Ishikawa (cell line): ENCODE data around the gene SAMD5.

Source experiments
- CEBPB ChIP-seq: IDR thresholded peaks from 2 replicates; pipeline ENCODE4 v1.6.1; 2012
- CREB1 ChIP-seq: IDR thresholded peaks from 2 replicates; pipeline ENCODE4 v1.6.1; 2012; ENCODE audit warnings: low read depth
- EGR1 ChIP-seq: IDR thresholded peaks from 2 replicates; pipeline ENCODE4 v1.6.1; 2012
- EP300 ChIP-seq: IDR thresholded peaks from 2 replicates; pipeline ENCODE4 v1.6.1; 2012; ENCODE audit warnings: borderline replicate concordance
- FOXM1 ChIP-seq: IDR thresholded peaks from 2 replicates; pipeline ENCODE4 v1.6.1; 2012; ENCODE audit warnings: low read depth, borderline replicate concordance
- MAX ChIP-seq: IDR thresholded peaks from 2 replicates; pipeline ENCODE4 v1.6.1; 2012
- NFIC ChIP-seq: IDR thresholded peaks from 2 replicates; pipeline ENCODE4 v1.6.1; 2012
- RAD21 ChIP-seq: IDR thresholded peaks from 2 replicates; pipeline ENCODE4 v1.6.1; 2012; ENCODE audit warnings: low read depth
- REST ChIP-seq: IDR thresholded peaks from 2 replicates; pipeline ENCODE4 v1.6.1; 2012; ENCODE audit warnings: low read depth, mild to moderate bottlenecking
- TAF1 ChIP-seq: IDR thresholded peaks from 2 replicates; pipeline ENCODE4 v1.6.1; 2012; ENCODE audit warnings: low read depth, mild to moderate bottlenecking
- TCF12 ChIP-seq: IDR thresholded peaks from 2 replicates; pipeline ENCODE4 v1.6.1; 2012; ENCODE audit warnings: low read depth
- TEAD4 ChIP-seq: IDR thresholded peaks from 2 replicates; pipeline ENCODE4 v1.6.1; 2012
- USF1 ChIP-seq: IDR thresholded peaks from 2 replicates; pipeline ENCODE4 v1.6.1; 2012
- YY1 ChIP-seq: IDR thresholded peaks from 2 replicates; pipeline ENCODE4 v1.6.1; 2012; ENCODE audit warnings: low read depth
- ZBTB7A ChIP-seq: IDR thresholded peaks from 2 replicates; pipeline ENCODE4 v1.6.1; 2012; ENCODE audit warnings: low read depth

The SAMD5 gene

GRCh38 chr6:147595961-147596360 lies 87.5 kb downstream of the SAMD5 start:
- TF ChIP-seq EGR1: no peak
- no peak for TF ChIP-seq FOXM1
- TF ChIP-seq RAD21: no peak
- no peak for TF ChIP-seq TEAD4
- no peak for TF ChIP-seq NFIC
- no peak for TF ChIP-seq REST
- TF ChIP-seq TCF12: no peak
- TF ChIP-seq CREB1: no peak
- TF ChIP-seq EP300: no peak
- no peak for TF ChIP-seq ZBTB7A
- no peak for TF ChIP-seq TAF1
- TF ChIP-seq MAX: no peak
- no peak for TF ChIP-seq YY1
- no peak for TF ChIP-seq USF1

- TF ChIP-seq TCF12 (no peak), REST (no peak), EGR1 (no peak), RAD21 (no peak), NFIC (no peak), TEAD4 (no peak), YY1 (no peak), ZBTB7A (no peak), MAX (no peak), TAF1 (no peak), FOXM1 (no peak), CEBPB (no peak), CREB1 (no peak), USF1 (no peak), EP300 (no peak)
These were observed 95.0 kb downstream of the SAMD5 start for GRCh38 chr6:147603392-147604081.

GRCh38 chr6:147604373-147604772 lies 95.9 kb downstream of the SAMD5 start:
- TF ChIP-seq EP300: 0 out of 2 replicates have a peak, but pooled peaks have one; percentile 27
- TF ChIP-seq USF1: peak; percentile 63
- no peak for TF ChIP-seq CREB1
- TF ChIP-seq MAX: peak; percentile 54; the same call in 1 of the 2 replicates
- TF ChIP-seq TEAD4: peak; percentile 44; the same call in 1 of the 2 replicates
- TF ChIP-seq NFIC: peak; percentile 57

- TF ChIP-seq CREB1 (no peak), TEAD4 (no peak), MAX (no peak), RAD21 (no peak), EGR1 (no peak), ZBTB7A (no peak), REST (no peak), EP300 (no peak), TCF12 (no peak), CEBPB (no peak), FOXM1 (no peak), YY1 (no peak), NFIC (no peak), USF1 (no peak), TAF1 (no peak)
These were observed 103.5 kb downstream of the SAMD5 start for GRCh38 chr6:147611992-147612391.
